Measurements from ENCODE around the gene SCAP.

Gene SCAP

DNA sequence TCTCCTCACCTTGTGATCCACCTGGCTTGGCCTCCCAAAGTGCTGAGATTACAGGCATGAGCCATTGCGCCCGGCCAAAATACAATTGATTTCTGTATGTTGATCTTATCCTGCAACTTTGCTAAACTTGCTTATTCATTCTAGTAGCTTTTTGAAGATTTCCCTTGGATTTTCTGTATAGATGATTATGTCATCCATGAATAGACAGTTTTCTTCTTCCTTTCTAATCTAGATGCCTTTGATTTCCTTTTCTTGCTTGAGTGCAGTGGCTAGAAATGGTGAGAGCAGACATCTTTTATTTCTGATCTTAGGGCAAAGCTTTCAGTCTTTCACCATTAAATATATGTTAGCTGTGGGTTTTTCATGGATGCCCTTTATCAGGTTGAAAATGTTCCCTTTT, 42.2 kb upstream of the SCAP start:
- Histone ChIP-seq H3K36me3 (ENCODE audit: control insufficient read depth, insufficient read depth, low read length) (no peaks in the 10 kb centered on the region), H3K27ac (no peak overlapping the region), H3K4me2 (ENCODE audit: low read length) (no peak overlapping the region), H3K4me3 (ENCODE audit: low read depth, low read length) (no peak overlapping the region), H2AFZ (no peak overlapping the region), H3K27me3 (ENCODE audit: control insufficient read depth, insufficient read depth, low read length) (no peaks in the 10 kb centered on the region), H3K4me1 (no peaks in the 10 kb centered on the region), H3K9ac (no peak overlapping the region), H3K9me3 (ENCODE audit: control insufficient read depth, low read length) (no peaks in the 10 kb centered on the region), H3K79me2 (no peaks in the 10 kb centered on the region)
- TF ChIP-seq, protein P1, sequence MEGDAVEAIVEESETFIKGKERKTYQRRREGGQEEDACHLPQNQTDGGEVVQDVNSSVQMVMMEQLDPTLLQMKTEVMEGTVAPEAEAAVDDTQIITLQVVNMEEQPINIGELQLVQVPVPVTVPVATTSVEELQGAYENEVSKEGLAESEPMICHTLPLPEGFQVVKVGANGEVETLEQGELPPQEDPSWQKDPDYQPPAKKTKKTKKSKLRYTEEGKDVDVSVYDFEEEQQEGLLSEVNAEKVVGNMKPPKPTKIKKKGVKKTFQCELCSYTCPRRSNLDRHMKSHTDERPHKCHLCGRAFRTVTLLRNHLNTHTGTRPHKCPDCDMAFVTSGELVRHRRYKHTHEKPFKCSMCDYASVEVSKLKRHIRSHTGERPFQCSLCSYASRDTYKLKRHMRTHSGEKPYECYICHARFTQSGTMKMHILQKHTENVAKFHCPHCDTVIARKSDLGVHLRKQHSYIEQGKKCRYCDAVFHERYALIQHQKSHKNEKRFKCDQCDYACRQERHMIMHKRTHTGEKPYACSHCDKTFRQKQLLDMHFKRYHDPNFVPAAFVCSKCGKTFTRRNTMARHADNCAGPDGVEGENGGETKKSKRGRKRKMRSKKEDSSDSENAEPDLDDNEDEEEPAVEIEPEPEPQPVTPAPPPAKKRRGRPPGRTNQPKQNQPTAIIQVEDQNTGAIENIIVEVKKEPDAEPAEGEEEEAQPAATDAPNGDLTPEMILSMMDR (IDR thresholded peaks at IDR 0.05) = no peak

DNA sequence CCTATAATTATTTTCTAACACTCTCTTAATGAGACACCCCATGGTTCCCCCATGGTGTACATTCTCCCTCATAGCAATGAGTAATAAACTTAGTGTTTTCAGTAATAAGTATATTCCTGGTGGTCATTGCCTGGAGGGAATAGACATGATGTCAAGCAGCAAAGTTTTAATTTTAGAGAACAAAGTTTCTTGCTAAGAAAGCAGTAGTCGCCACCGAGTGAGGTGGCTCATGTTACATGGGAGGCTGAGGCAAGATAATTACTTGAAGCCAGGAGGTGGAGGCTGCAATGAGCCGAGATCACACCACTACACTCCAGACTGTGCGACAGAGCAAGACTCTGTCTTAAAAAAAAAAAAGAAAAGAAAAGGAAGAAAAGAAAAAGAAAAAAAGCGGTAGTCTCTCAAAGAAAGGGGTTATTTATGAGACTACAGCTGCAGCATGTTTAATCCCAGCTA, 40.2 kb upstream of the SCAP start:
- Histone ChIP-seq H3K79me2 (no peaks in the 10 kb centered on the region), H2AFZ (peak overlapping the region; percentile 58), H3K4me2 (ENCODE audit: low read length) (no peak overlapping the region), H3K9ac (no peak overlapping the region), H3K4me1 (no peaks in the 10 kb centered on the region), H3K9me3 (ENCODE audit: control insufficient read depth, low read length) (no peaks in the 10 kb centered on the region), H3K4me3 (ENCODE audit: low read depth, low read length) (no peak overlapping the region), H3K36me3 (ENCODE audit: control insufficient read depth, insufficient read depth, low read length) (no peaks in the 10 kb centered on the region), H3K27ac (no peak overlapping the region), H3K27me3 (ENCODE audit: control insufficient read depth, insufficient read depth, low read length) (no peaks in the 10 kb centered on the region)
- TF ChIP-seq, protein P1 (IDR thresholded peaks at IDR 0.05) = no peak

GRCh38 chr3:47515100-47515499, 39.4 kb upstream of the SCAP start:
- Histone ChIP-seq H3K79me2 (no peaks in the 10 kb centered on the region), H2AFZ (peak overlapping the region; percentile 58), H3K27ac (peak overlapping the region; percentile 33), H3K9me3 (ENCODE audit: control insufficient read depth, low read length) (no peaks in the 10 kb centered on the region), H3K4me3 (ENCODE audit: low read depth, low read length) (no peak overlapping the region), H3K4me2 (ENCODE audit: low read length) (no peak overlapping the region), H3K9ac (no peak overlapping the region), H3K27me3 (ENCODE audit: control insufficient read depth, insufficient read depth, low read length) (no peaks in the 10 kb centered on the region), H3K36me3 (ENCODE audit: control insufficient read depth, insufficient read depth, low read length) (no peaks in the 10 kb centered on the region), H3K4me1 (no peaks in the 10 kb centered on the region)
- TF ChIP-seq, protein P1 (IDR thresholded peaks at IDR 0.05) = no peak

DNA sequence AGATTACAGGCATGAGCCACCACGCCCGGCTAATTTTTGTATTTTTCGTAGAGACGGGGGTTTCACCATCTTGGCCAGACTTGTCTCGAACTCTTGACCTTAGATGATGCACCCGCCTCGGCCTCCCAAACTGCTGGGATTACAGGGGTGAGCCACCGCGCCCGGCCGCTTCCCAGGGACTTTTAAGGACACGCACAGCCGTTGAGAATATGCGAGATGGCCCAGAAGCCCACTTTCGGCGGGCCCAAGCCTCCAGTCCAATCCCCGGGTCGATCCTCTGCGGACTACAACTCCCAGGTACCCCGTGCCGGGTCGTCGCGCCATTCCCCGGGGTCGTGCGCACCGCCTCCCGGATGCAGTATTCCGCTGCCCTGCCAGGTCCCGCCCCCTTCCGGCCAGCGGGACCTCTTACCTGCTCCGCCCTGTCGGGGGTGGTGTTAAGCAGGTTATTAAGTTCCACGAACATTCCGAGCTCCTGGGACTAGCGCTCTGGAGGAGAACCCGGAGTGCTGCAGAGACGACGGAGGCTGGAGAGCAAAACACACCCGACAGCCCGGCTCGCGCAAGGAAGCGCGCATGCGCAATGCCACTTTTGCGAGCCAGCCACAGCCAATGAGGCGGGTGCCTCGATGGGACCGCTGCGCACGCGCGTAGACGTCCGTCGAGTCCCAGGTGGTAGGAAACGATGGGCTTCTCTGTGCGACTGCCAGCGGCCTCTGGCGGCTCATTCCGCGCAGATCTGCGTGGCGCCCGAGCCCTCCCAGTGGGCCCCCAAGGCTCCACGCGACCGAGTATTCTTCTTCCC, 37.6 kb upstream of the SCAP start, which contains the start of gene ELP6:
Gene ELP6, minus strand, starts transcription at position 588 of the 805 bp plus-strand sequence. Its CDS starts 122 bp downstream, at position 466.
- H3K4me3 ChIP-seq (ENCODE audit: low read depth, low read length) = peak within 1 kb of the TSS; percentile 99
- H2AFZ ChIP-seq = peak within 1 kb of the TSS; percentile 96
- H3K27ac ChIP-seq = peak within 1 kb of the TSS; percentile 95
- no peaks in the 10 kb centered on the region for H3K4me1 ChIP-seq
- H3K36me3 ChIP-seq (ENCODE audit: control insufficient read depth, insufficient read depth, low read length) = no peaks in the 10 kb centered on the region
- no peaks in the 10 kb centered on the region for H3K27me3 ChIP-seq (ENCODE audit: control insufficient read depth, insufficient read depth, low read length)
- TF ChIP-seq, protein P1 (IDR thresholded peaks at IDR 0.05) = peak; percentile 37
- H3K9me3 ChIP-seq (ENCODE audit: control insufficient read depth, low read length) = no peaks in the 10 kb centered on the region
- no peaks in the 10 kb centered on the region for H3K79me2 ChIP-seq
- peak within 1 kb of the TSS; percentile 23 for H3K9ac ChIP-seq
- H3K4me2 ChIP-seq (ENCODE audit: low read length) = peak within 1 kb of the TSS; percentile 86
